HG03521 (cell line): ENCODE results near the gene TOX2.

Source experiments
- ATAC-seq: cut with Tn5 transposase; IDR thresholded peaks from one replicate; pipeline ENCODE4 v1.9.1; 2021; ENCODE audit warnings: mild to moderate bottlenecking, moderate library complexity; ENCODE audit not compliant: unreplicated experiment

TOX2 gene

GRCh38 chr20:44073011-44073674, 158.5 kb downstream of the TOX2 start:
- ATAC-seq = no peak

- ATAC-seq = no peak
These were observed 159.0 kb downstream of the TOX2 start for GRCh38 chr20:44073675-44074071.

GRCh38 chr20:44074252-44075151, 159.8 kb downstream of the TOX2 start:
- ATAC-seq = no peak

DNA sequence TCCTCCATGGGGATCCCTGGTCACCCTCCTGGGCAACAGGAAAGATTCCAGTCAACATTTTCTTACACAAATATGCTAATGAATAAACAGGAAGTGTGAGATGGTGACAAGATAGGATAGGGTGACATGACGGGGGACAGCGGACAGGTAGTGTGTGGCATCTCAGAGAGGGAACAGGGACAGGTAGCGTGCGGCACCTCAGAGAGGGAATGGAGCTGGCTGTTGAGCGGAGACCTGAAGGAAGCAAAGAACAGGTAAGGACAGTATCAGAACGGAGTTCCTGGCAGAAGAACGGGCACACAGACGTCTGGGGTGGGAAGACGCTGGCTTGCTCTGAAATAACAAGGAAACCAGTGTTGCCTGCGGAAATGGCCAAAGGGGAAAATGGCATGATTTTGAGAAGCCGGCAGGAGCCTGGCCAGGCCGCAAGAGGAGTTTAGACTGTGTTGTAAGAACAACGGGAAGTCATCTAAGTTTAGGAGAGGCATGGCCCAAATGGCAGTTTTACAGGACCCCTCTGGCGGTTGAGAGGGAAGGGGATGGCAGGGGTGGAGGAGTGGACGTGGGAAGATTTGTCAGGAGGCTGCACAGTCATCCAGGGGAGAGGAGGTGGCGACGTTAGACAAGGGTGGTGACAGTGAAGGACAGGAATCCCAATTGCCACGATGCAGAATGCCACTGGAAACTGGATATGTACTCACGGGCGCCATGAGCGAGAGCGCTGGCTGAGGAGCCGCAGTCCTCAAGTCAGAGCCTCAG, 160.7 kb downstream of the TOX2 start:
- ATAC-seq = no peak

DNA sequence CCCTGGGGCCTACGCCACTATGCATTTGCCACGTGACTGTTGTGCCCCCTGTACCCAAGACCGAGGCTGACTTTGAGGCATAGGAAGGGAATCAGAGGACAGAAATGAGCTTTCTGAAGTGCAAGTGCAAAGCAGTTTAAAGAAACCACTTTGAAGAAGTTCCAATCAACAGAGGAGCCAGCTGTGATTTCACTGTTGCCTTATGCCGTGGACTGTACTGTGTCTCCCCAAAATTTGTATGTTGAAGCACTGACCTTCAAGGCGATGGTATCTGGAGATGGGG, 161.2 kb downstream of the TOX2 start:
- ATAC-seq = no peak

- no peak for ATAC-seq
These were observed 164.6 kb downstream of the TOX2 start for GRCh38 chr20:44079291-44079690.

DNA sequence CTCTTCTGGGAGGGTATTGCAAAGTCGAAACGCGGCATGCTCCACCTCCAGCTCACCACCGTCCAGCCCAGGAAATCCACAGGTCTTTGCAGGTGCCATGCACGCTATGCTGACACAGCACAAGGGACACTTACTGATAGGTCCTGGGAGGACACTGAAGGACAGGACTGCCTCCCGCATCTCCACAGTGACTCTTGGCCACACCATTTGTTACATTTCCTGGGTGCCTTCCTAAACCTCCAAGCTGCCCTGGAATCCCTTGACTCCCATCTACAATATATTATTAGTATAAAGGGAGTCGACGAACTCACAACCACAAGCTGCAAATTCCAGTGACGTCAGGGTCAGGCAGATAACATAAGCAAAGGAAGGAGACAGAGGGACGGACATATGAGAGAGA, 165.4 kb downstream of the TOX2 start:
- ATAC-seq = no peak

GRCh38 chr20:44080646-44081267, 166.1 kb downstream of the TOX2 start:
- no peak for ATAC-seq

- ATAC-seq = no peak
These were observed 166.8 kb downstream of the TOX2 start for GRCh38 chr20:44081476-44081875.

DNA sequence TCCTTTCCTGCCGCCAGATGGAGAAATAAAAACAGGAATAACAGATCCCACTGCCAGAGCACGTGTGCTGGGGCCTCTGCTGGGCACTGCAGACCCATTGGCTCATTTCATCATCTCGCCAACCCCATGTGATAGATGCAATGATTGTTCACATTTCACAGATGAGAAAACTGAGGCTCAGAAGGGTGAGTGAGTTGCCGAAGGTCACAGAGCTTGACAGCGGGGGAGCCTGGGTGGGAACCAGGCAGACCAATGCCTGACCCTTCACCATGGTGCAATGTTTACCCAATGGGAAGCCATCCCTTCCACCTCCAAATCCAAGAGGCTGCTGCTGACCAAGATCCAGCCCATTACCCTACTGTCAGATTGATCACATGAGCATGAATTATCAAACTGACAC, 167.2 kb downstream of the TOX2 start:
- ATAC-seq = no peak

DNA sequence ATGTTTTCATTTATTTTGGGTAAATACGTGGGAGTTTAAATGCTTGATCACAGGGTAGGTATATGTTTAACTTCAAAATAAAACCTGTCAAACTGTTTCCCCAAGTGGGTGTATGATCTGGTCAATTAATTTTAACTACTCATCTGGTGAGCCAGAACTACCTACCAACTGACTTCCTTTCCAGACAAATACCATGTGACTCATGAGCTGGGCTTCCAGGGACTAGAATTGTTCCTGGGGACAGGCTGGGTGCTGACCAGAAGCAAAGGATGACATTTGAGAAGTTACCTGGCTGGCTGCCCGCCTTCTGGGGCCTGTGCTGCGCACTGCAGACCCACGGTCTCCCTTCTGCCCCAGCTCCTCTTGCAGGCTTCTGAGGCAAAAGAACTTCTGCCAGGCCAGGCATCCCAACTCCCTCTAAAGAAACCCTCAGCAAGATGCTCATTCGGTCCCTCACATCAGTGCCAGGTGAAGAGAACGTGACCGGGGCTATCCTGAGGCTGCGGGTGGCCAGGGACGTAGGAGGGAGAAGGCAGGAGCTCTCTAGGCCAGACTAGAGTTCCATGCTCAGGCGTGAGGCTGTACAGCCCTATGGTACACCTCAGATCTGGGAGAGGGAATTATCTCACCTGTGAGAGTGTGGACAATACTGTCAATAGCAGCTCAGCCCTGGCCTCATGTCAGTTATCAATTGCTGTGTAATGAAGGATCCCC, 168.7 kb downstream of the TOX2 start:
- no peak for ATAC-seq

DNA sequence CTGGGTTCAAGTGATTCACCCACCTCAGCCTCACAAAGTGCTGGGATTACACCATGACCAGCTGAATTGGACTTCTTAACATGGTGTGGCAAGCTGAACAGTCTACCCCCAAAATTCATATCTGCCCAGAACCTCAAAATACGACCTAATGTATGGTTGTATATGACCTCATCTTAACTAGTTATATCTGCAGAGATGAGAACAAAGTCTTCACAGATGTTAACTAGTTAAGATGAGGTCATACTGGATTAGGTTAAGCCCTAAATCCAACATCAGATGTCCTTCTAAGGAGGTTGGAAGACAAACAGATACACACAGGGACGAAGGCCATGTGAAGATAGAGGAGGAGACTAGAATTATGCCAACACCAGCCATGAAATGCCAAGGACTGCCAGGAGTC, 169.8 kb downstream of the TOX2 start:
- ATAC-seq = no peak

- ATAC-seq = no peak
These were observed 170.2 kb downstream of the TOX2 start for GRCh38 chr20:44084891-44085290.

GRCh38 chr20:44085616-44086434, 171.2 kb downstream of the TOX2 start:
- no peak for ATAC-seq

GRCh38 chr20:44087051-44087856, 172.6 kb downstream of the TOX2 start:
- no peak for ATAC-seq

- no peak for ATAC-seq
These were observed 173.1 kb downstream of the TOX2 start for GRCh38 chr20:44087857-44088120.

- ATAC-seq = no peak
These were observed 175.5 kb downstream of the TOX2 start for GRCh38 chr20:44089987-44090674.

GRCh38 chr20:44091026-44091425, 176.4 kb downstream of the TOX2 start:
- no peak for ATAC-seq
